ENCODE results near the gene CCM2L. TPM values are rescaled to one million over a fixed set of nuclear protein-coding genes. Genes with fewer than 3 reads are reported as not detected.

Gene CCM2L
- total and polyA plus RNA-seq, 9 of the 15 experiments (the other 6 are each of a cell fraction or from before 2014, with no cell fraction given), result 0.04 TPM; not detected in 8

GRCh38 chr20:31996996-31997395, 13.2 kb upstream of the CCM2L start:
- CTCF ChIA-PET (ENCODE audit: low intra/inter-chr PET ratio), result no interaction called here

More at GRCh38 chr20:31996996-31997395, 13.2 kb upstream of the CCM2L start:
- no peak for FAIRE-seq
- no peak for ATAC-seq
- Histone ChIP-seq H3K4me2 (ENCODE audit: insufficient read depth, low read length) (no peak overlapping the region), H3K4me1 (replicated peaks in 1 of 2; ENCODE audit: control insufficient read depth in 2 of 2, insufficient read depth in 2 of 2, low read length in 2 of 2) (peaks cover 0 to 5% of the 10 kb centered on the region in 2 experiments; a peak in 2 of 5 replicates), H3K27ac (ENCODE audit: extremely low read depth, low read depth, low read length) (no peak overlapping the region), H4K20me1 (replicated peaks; ENCODE audit: control insufficient read depth, insufficient read depth, low read length) (peaks cover 4% of the 10 kb centered on the region; the same call in 1 of the 2 replicates), H3K36me3 (ENCODE audit: control insufficient read depth, insufficient read depth, low read length) (no peaks in the 10 kb centered on the region), H3K9me1 (ENCODE audit: control insufficient read depth, insufficient read depth, low read length) (no peaks in the 10 kb centered on the region), H3K4me3 (no peak overlapping the region), H2AFZ (ENCODE audit: low read depth, low read length) (no peak overlapping the region), H3K27me3 (ENCODE audit: control insufficient read depth in 2 of 2, insufficient read depth in 2 of 2, low read length in 2 of 2) (peaks cover 16 to 64% of the 10 kb centered on the region in 2 experiments), H3K9ac (ENCODE audit: insufficient read depth in 1 of 2, low read depth in 2 of 2, low read length in 2 of 2) (no peak overlapping the region), H3K79me2 (ENCODE audit: control insufficient read depth, insufficient read depth, low read length) (no peaks in the 10 kb centered on the region), H3K9me3 (replicated peaks; ENCODE audit: control insufficient read depth, insufficient read depth, low read depth, low read length) (no peaks in the 10 kb centered on the region)
- intact Hi-C loops (cut with micrococcal nuclease) (no loop called here), in situ Hi-C loops (cut with MboI) (no loop called here)
- no peak for DNase-seq (ENCODE audit: extremely low read depth in 1 of 4, low spot score in 3 of 4)
- BruUV-seq (replicated peaks), result no TSS peak
- TF ChIP-seq MITF (IDR thresholded peaks at IDR 0.05) (no peak), POLR3G (IDR thresholded peaks at IDR 0.05; ENCODE audit: extremely low read depth, insufficient read length, insufficient replicate concordance) (no peak), DACH1 (IDR thresholded peaks at IDR 0.05; ENCODE audit: partially characterized antibody) (no peak), STAG1 (CRISPR knock-in tag; IDR thresholded peaks at IDR 0.05; ENCODE audit: borderline replicate concordance) (no peak), PCBP1 (IDR thresholded peaks at IDR 0.05; ENCODE audit: low read depth, low read length, poor library complexity, severe bottlenecking) (no peak), SIRT6 (IDR thresholded peaks at IDR 0.05; ENCODE audit: low read depth, low read length) (no peak), SMARCC2 (IDR thresholded peaks at IDR 0.05; ENCODE audit: low read depth) (no peak), ZNF23 (CRISPR knock-in tag; IDR thresholded peaks at IDR 0.05) (no peak), DLX4 (CRISPR knock-in tag; IDR thresholded peaks at IDR 0.05) (no peak), BHLHE40 (IDR thresholded peaks at IDR 0.05; ENCODE audit: low read length) (no peak), ZNF75A (CRISPR knock-in tag; IDR thresholded peaks at IDR 0.05) (no peak), OTX1 (CRISPR knock-in tag; IDR thresholded peaks at IDR 0.05) (no peak), GATAD2A (IDR thresholded peaks at IDR 0.05) (no peak), ZNF232 (CRISPR knock-in tag; IDR thresholded peaks at IDR 0.05) (no peak), ZNF408 (CRISPR knock-in tag; IDR thresholded peaks at IDR 0.05; ENCODE audit: low read depth) (no peak), ZNF253 (CRISPR knock-in tag; conservative IDR thresholded peaks at IDR 0.05) (no peak)
- WGBS (ENCODE audit: insufficient coverage, low coverage, missing lambda C conversion rate), result 9% methylated on average over 13 of the region's 18 CpGs
- POLR2A ChIA-PET, result no interaction called here

All from K562 (cell line).